Measurements from ENCODE around the gene ST3GAL4. TPM values are rescaled to one million over a fixed set of nuclear protein-coding genes. Genes with fewer than 3 reads are reported as not detected.

The ST3GAL4 gene
- total RNA-seq, 6 experiments from 2014 or later = 7.0 to 25.6 (median 17.5) TPM

DNA sequence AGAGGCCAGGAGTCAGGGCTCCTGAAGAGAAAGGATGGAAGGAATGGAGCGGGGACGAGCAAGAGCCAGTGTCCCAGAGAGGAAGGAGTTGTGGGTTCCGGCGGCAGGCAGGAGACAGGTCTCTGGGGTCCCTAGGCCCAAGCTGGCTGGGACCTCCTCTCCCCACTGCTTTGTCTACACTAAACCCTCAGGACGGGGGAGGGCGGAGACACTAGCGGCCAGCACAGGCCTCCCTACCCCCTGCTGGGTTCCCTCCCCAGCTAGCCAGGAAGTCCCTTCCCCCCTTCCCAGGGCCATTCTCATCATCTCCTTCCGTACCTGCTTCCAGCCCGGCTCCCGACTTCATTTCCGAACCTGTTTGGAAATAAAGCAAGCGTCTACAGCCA is 79.5 kb downstream of the ST3GAL4 start:
- DNase-seq (no peak), ATAC-seq (peak in 3 of 4 donors; percentile 14 to 42 (median 18))
- H3K27ac ChIP-seq = no peak overlapping the region
- WGBS (ENCODE audit: insufficient coverage, low coverage, low lambda C conversion rate, missing lambda C conversion rate) = 70% methylated on average over 4 of the region's 12 CpGs
- H3K36me3 ChIP-seq = no peaks in the 10 kb centered on the region
- no peaks in the 10 kb centered on the region for H3K4me1 ChIP-seq
- no peak overlapping the region for H3K4me3 ChIP-seq
- H3K27me3 ChIP-seq = no peaks in the 10 kb centered on the region
- H3K9me3 ChIP-seq = no peaks in the 10 kb centered on the region
- TF ChIP-seq POLR2A (IDR thresholded peaks at IDR 0.05) = no peak
- no peak for TF ChIP-seq CTCF (IDR thresholded peaks at IDR 0.05)
- intact Hi-C loops (cut with DNase I) = no loop called here

GRCh38 chr11:126436209-126436755 is 80.8 kb downstream of the ST3GAL4 start:
- no peaks in the 10 kb centered on the region for H3K4me1 ChIP-seq
- intact Hi-C loops (cut with DNase I) = no loop called here
- no peaks in the 10 kb centered on the region for H3K9me3 ChIP-seq
- ATAC-seq (no peak), DNase-seq (no peak)
- TF ChIP-seq POLR2A (IDR thresholded peaks at IDR 0.05) = no peak
- TF ChIP-seq CTCF (IDR thresholded peaks at IDR 0.05) = no peak
- H3K27ac ChIP-seq = no peak overlapping the region
- no CpG with 5 or more reads among the region's 7 CpGs for WGBS (ENCODE audit: insufficient coverage, low coverage, low lambda C conversion rate, missing lambda C conversion rate)
- H3K27me3 ChIP-seq = no peaks in the 10 kb centered on the region
- no peak overlapping the region for H3K4me3 ChIP-seq
- H3K36me3 ChIP-seq = no peaks in the 10 kb centered on the region

DNA sequence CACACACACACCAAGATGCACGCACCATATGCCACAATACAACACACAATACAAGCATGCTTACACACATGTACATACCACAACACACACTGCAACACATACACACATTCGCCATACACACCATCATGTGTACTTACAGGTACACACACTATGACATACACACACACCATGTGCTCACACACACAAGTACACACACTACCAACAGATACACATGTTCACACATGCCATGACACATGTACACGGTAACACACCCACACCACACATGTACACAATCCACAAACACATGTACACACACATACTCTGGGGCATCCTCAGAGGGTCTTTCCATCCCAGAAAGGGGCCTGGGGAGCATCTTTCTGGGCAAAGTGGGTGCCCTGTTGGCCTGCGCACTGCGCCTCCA is 82.2 kb downstream of the ST3GAL4 start:
- H3K4me3 ChIP-seq = no peak overlapping the region
- 100% methylated on average over 3 of the region's 5 CpGs for WGBS (ENCODE audit: insufficient coverage, low coverage, low lambda C conversion rate, missing lambda C conversion rate)
- no peaks in the 10 kb centered on the region for H3K4me1 ChIP-seq
- H3K27me3 ChIP-seq = no peaks in the 10 kb centered on the region
- DNase-seq = no peak
- no peak for TF ChIP-seq CTCF (IDR thresholded peaks at IDR 0.05)
- TF ChIP-seq POLR2A (IDR thresholded peaks at IDR 0.05) = no peak
- H3K27ac ChIP-seq = no peak overlapping the region
- H3K36me3 ChIP-seq = no peaks in the 10 kb centered on the region
- no peak for ATAC-seq
- no peaks in the 10 kb centered on the region for H3K9me3 ChIP-seq
- intact Hi-C loops (cut with DNase I) = no loop called here

DNA sequence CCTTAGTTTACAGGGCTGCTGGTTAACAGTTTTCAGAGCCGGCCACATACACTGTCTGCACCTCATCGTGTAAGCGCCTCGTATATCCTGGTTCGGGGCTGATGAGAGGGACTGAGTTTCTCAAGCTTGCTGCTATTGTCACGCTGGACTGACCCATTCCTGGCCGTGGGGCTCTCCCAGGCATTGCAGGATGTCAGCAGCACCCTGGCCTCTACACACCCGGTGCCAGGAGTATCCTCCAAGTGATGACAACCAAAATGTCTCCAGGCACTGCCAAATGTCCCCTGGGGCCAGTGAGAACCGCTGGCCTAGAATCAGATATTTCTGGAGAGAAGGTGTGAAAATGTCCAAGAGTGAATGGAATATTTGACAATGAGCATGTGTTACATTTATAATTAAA is 82.8 kb downstream of the ST3GAL4 start:
- intact Hi-C loops (cut with DNase I) = no loop called here
- Histone ChIP-seq H3K36me3 (no peaks in the 10 kb centered on the region), H3K9me3 (no peaks in the 10 kb centered on the region), H3K4me1 (no peaks in the 10 kb centered on the region), H3K27ac (no peak overlapping the region), H3K27me3 (no peaks in the 10 kb centered on the region), H3K4me3 (no peak overlapping the region)
- TF ChIP-seq CTCF (IDR thresholded peaks at IDR 0.05) (no peak), POLR2A (IDR thresholded peaks at IDR 0.05) (no peak)
- ATAC-seq (no peak), DNase-seq (no peak)
- 74% methylated on average over 3 of the region's 9 CpGs for WGBS (ENCODE audit: insufficient coverage, low coverage, low lambda C conversion rate, missing lambda C conversion rate)

DNA sequence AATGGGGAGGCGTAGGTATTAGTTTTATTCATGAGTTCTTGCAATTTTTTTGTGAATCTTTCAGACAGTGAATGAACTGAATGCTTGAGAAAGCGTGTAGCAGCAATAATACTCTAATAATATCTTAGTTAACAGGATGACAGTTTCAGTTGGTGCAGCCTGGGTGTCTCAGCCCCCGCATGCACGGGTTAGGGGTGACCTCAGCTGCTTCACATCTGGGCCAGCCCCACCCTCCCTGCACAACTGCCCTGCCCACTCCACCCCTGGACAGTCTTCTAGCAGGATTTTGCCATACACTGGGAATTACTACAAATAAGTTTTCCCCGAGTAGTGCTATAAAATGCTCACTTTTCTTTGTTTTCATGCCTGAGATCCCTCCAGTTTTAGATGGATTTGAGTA is 83.2 kb downstream of the ST3GAL4 start:
- Histone ChIP-seq H3K4me1 (no peaks in the 10 kb centered on the region), H3K27me3 (no peaks in the 10 kb centered on the region), H3K27ac (no peak overlapping the region), H3K4me3 (no peak overlapping the region), H3K9me3 (no peaks in the 10 kb centered on the region), H3K36me3 (no peaks in the 10 kb centered on the region)
- intact Hi-C loops (cut with DNase I) = no loop called here
- TF ChIP-seq POLR2A (IDR thresholded peaks at IDR 0.05) = no peak
- no peak for TF ChIP-seq CTCF (IDR thresholded peaks at IDR 0.05)
- 73% methylated on average over 5 of the region's 5 CpGs for WGBS (ENCODE audit: insufficient coverage, low coverage, low lambda C conversion rate, missing lambda C conversion rate)
- ATAC-seq (no peak), DNase-seq (no peak)

Data from right lobe of liver (tissue), 6 donors.